T47D (cell line): Measurements from ENCODE around the gene RAB9A.
"Not testable (repeated sequence)": the region's sequence is repeated elsewhere in the genome, so short reads cannot be mapped to it uniquely, and the experiment has no call there.

Experiments
- DNase-seq, 2 experiments: peaks; one replicate each; pipeline versions ENCODE4 v3.0.0 to v3.0.0-alpha.2; 2011 to 2012; ENCODE audit warnings: low read depth in 1 of 2, low spot score in 1 of 2
- JUND ChIP-seq: IDR thresholded peaks from 2 replicates; pipeline ENCODE4 v1.6.1; 2012; ENCODE audit warnings: low read depth
- in situ Hi-C: cut with HindIII; loops from 2 replicates; pipeline ENCODE4 v1.10.0; 2016; ENCODE audit warnings: low sequenced_read_pairs, low pct_unique_long_range_greater_than_20kb

The RAB9A gene

GRCh38 chrX:13655674-13656073, 33.3 kb upstream of the RAB9A start:
- in situ Hi-C loops: no loop called here
- DNase-seq: no peak
- TF ChIP-seq JUND: no peak

GRCh38 chrX:13658602-13659001, 30.3 kb upstream of the RAB9A start:
- in situ Hi-C loops: no loop called here
- DNase-seq: peak in 1 of 2 experiments; percentile 66
- no peak for TF ChIP-seq JUND

GRCh38 chrX:13659063-13659462, 29.9 kb upstream of the RAB9A start:
- no peak for TF ChIP-seq JUND
- DNase-seq: no peak
- in situ Hi-C loops: no loop called here

GRCh38 chrX:13661735-13662288, 27.1 kb upstream of the RAB9A start:
- in situ Hi-C loops: no loop called here
- no peak for DNase-seq
- no peak for TF ChIP-seq JUND

GRCh38 chrX:13662355-13662791, 26.6 kb upstream of the RAB9A start:
- no peak for DNase-seq
- no peak for TF ChIP-seq JUND
- in situ Hi-C loops: no loop called here

GRCh38 chrX:13664020-13664419, 24.9 kb upstream of the RAB9A start:
- no peak for DNase-seq
- no peak for TF ChIP-seq JUND
- in situ Hi-C loops: no loop called here

GRCh38 chrX:13666836-13667235, 22.1 kb upstream of the RAB9A start:
- no peak for TF ChIP-seq JUND
- in situ Hi-C loops: no loop called here
- DNase-seq: no peak

- DNase-seq: peak in 1 of 2 experiments; percentile 62
- in situ Hi-C loops: no loop called here
- no peak for TF ChIP-seq JUND
These were observed 21.0 kb upstream of the RAB9A start for GRCh38 chrX:13667919-13668318.

- TF ChIP-seq JUND: peak; percentile 14; the same call in 1 of the 2 replicates
- peak in 1 of 2 experiments; percentile 94 for DNase-seq
- in situ Hi-C loops: no loop called here
These were observed 19.6 kb upstream of the RAB9A start for GRCh38 chrX:13669246-13669737.

GRCh38 chrX:13669755-13670154, 19.2 kb upstream of the RAB9A start:
- DNase-seq, in situ Hi-C loops: not testable (repeated sequence)

- TF ChIP-seq JUND: no peak
- no peak for DNase-seq
- in situ Hi-C loops: no loop called here
These were observed 18.7 kb upstream of the RAB9A start for GRCh38 chrX:13670197-13670596.

- DNase-seq: no peak
- in situ Hi-C loops: no loop called here
- no peak for TF ChIP-seq JUND
These were observed 15.9 kb upstream of the RAB9A start for GRCh38 chrX:13673016-13673415.

GRCh38 chrX:13676885-13677284, 12.0 kb upstream of the RAB9A start:
- in situ Hi-C loops: no loop called here
- no peak for TF ChIP-seq JUND
- no peak for DNase-seq

GRCh38 chrX:13679700-13680099, 9.2 kb upstream of the RAB9A start:
- DNase-seq, in situ Hi-C loops: not testable (repeated sequence)

- in situ Hi-C loops: no loop called here
- no peak for DNase-seq
- TF ChIP-seq JUND: no peak
These were observed 7.3 kb upstream of the RAB9A start for GRCh38 chrX:13681595-13681994.
